A673 (cell line): Measurements from ENCODE around the gene P4HB. TPM values are rescaled to one million over a fixed set of nuclear protein-coding genes. Genes with fewer than 3 reads are reported as not detected.

Source experiments
- BruUV-seq: library from RNA; stranded (reverse); fragments of 400-500 nt; replicated peaks from 2 replicates; lab custom pipeline; 2021; lab: Mats Ljungman, UMichigan
- CTCF ChIA-PET: fragments of 300-600 bp; sonication (Branson Sonifier 250); formaldehyde crosslinking; loops from one replicate; lab custom pipeline; 2022; ENCODE audit warnings: antibody characterized with exemption; lab: Charles Lee
- POLR2A ChIA-PET: fragments of 300-600 bp; sonication (Branson Sonifier 250); formaldehyde crosslinking; loops from one replicate; lab custom pipeline; 2022; ENCODE audit warnings: antibody characterized with exemption; ENCODE audit not compliant: low non-redundant PET; lab: Charles Lee
- DNase-seq: peaks from one replicate; pipeline ENCODE4 v3.0.0-alpha.2; 2015; ENCODE audit warnings: low spot score
- H3K27ac ChIP-seq: fragments of 200-600 bp; sonication (generic); 2 replicates; pipeline ENCODE4 v1.5.1; 2016; ENCODE audit warnings: mixed run types, low read depth, mild to moderate bottlenecking, mixed read lengths, antibody characterized with exemption, low read length; ENCODE audit not compliant: poor library complexity, severe bottlenecking
- H3K27me3 ChIP-seq: fragments of 200-600 bp; sonication (generic); replicated peaks from 2 replicates; pipeline ENCODE4 v1.6.1; 2017; ENCODE audit warnings: mixed run types, low read depth, mild to moderate bottlenecking, mixed read lengths, antibody characterized with exemption, low read length; ENCODE audit not compliant: insufficient read depth, poor library complexity
- H3K36me3 ChIP-seq: fragments of 200-600 bp; sonication (generic); 2 replicates; pipeline ENCODE4 v1.6.1; 2016; ENCODE audit warnings: mixed run types, mild to moderate bottlenecking, mixed read lengths, antibody characterized with exemption, low read length; ENCODE audit not compliant: insufficient read depth, poor library complexity, severe bottlenecking
- H3K4me1 ChIP-seq: fragments of 200-600 bp; sonication (generic); 2 replicates; pipeline ENCODE4 v1.6.1; 2017; ENCODE audit warnings: mixed run types, mild to moderate bottlenecking, mixed read lengths, antibody characterized with exemption, low read length; ENCODE audit not compliant: insufficient read depth, poor library complexity, severe bottlenecking
- H3K4me3 ChIP-seq: fragments of 200-600 bp; sonication (generic); 2 replicates; pipeline ENCODE4 v1.5.1; 2016; ENCODE audit warnings: low read depth, mixed run types, mild to moderate bottlenecking, mixed read lengths, low read length; ENCODE audit not compliant: poor library complexity, severe bottlenecking
- H3K9me3 ChIP-seq: fragments of 200-600 bp; sonication (generic); 2 replicates; pipeline ENCODE4 v1.6.1; 2016; ENCODE audit warnings: mixed run types, low read depth, mild to moderate bottlenecking, mixed read lengths, antibody characterized with exemption, low read length; ENCODE audit not compliant: poor library complexity, severe bottlenecking
- EZH2 ChIP-seq: fragments of 200-600 bp; sonication (generic); IDR thresholded peaks from 2 replicates; pipeline ENCODE4 v1.6.1; 2017; ENCODE audit warnings: borderline replicate concordance, low read depth, mild to moderate bottlenecking, mixed read lengths, antibody characterized with exemption, low read length; ENCODE audit not compliant: poor library complexity, severe bottlenecking
- intact Hi-C: fragments of 100-400 bp; cut with micrococcal nuclease; formaldehyde crosslinking; loops from one replicate; pipeline ENCODE4 v1.10.0; 2022; ENCODE audit not compliant: unreplicated experiment
- total RNA-seq: library from RNA; stranded (reverse); gene quantifications from 2 replicates; pipeline ENCODE4 v1.2.3, GENCODE V29; 2021
- TF ChIP-seq, protein P1 (sequence below): fragments of 300-800, 200-600 bp; sonication (generic); conservative IDR thresholded peaks from 2 replicates; pipeline ENCODE4 v1.5.1; 2017; ENCODE audit warnings: low read depth, mild to moderate bottlenecking, antibody characterized with exemption, low read length, moderate library complexity, mixed read lengths

P4HB gene
- total RNA-seq, 1 experiment from 2014 or later, result 503 TPM

DNA sequence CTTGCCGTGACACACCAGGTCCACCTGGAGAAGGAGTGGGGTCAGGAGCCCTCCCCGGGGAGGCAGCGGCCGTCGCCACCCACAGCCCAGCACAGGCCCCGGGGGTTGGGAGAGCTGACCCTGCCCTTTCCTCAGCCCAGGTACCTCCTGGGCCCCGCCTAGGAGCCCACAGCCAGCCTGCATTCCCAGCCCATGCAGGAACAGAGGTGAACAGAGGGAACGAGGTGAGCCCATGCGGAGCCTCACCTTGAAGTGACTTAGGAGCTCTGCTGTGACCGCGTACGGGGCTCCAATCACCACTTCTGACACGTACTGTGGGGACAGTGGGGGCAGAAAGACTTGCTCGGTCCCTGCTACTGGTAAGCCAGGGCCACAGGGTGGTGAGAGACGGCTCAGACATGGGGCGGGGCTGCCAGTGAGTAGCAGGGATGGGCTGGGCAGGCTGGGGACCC lies 45.1 kb upstream of the P4HB start:
- H3K36me3 ChIP-seq, result peaks cover 30% of the 10 kb centered on the region
- no peaks in the 10 kb centered on the region for H3K27me3 ChIP-seq
- peaks cover 10% of the 10 kb centered on the region for H3K4me1 ChIP-seq
- no peak overlapping the region for H3K4me3 ChIP-seq
- BruUV-seq, result no TSS peak
- no peak for DNase-seq
- TF ChIP-seq, protein P1, sequence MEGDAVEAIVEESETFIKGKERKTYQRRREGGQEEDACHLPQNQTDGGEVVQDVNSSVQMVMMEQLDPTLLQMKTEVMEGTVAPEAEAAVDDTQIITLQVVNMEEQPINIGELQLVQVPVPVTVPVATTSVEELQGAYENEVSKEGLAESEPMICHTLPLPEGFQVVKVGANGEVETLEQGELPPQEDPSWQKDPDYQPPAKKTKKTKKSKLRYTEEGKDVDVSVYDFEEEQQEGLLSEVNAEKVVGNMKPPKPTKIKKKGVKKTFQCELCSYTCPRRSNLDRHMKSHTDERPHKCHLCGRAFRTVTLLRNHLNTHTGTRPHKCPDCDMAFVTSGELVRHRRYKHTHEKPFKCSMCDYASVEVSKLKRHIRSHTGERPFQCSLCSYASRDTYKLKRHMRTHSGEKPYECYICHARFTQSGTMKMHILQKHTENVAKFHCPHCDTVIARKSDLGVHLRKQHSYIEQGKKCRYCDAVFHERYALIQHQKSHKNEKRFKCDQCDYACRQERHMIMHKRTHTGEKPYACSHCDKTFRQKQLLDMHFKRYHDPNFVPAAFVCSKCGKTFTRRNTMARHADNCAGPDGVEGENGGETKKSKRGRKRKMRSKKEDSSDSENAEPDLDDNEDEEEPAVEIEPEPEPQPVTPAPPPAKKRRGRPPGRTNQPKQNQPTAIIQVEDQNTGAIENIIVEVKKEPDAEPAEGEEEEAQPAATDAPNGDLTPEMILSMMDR, result no peak
- TF ChIP-seq EZH2, result no peak
- ChIA-PET POLR2A (no interaction called here), CTCF (no interaction called here)
- no peaks in the 10 kb centered on the region for H3K9me3 ChIP-seq
- intact Hi-C loops, result no loop called here
- no peak overlapping the region for H3K27ac ChIP-seq

DNA sequence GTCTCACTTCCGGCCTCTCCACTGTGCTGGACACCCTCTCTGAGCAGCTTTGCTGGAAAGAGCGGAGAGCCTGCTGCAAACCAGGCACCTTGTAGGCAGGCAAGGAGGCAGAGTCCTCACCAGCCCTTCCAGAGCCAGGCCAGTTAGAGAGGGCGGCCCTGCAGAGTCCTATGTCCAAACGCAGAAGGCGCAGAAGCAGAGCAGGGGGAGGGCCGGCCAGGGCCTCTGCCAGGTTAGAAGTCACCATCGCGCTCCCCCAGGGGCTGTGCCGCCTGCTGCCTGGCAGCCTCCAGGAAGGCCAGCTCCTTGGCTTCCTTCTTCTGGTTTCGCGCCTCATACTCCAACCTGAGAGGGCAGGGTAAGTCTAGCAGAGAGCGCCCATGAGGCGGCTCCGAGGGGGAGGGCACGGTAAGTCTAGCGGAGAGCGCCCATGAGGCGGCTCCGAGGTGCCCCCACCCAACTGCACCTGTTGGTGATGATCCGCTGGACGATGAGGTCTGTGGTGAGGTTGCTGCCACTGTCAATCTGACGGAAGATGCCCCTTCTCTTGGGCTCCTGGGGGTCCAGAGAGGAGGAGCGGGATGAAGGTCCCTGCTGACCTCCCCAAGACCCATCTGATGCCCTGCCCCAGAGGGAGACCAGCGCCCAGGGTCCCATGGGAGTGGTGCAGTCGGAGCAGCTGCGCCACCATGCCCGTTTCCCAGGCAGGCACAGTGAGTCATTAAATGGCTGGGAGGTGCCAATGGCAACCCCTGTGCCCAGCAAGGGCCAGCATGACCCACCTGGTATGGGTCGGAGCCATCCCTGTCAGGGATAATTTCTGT lies 44.5 kb upstream of the P4HB start:
- H3K36me3 ChIP-seq, result peaks cover 33% of the 10 kb centered on the region
- intact Hi-C loops, result no loop called here
- H3K4me1 ChIP-seq, result peaks cover 5% of the 10 kb centered on the region
- no peak overlapping the region for H3K4me3 ChIP-seq
- BruUV-seq, result TSS peak; percentile 33
- H3K9me3 ChIP-seq, result no peaks in the 10 kb centered on the region
- H3K27ac ChIP-seq, result no peak overlapping the region
- DNase-seq, result no peak
- POLR2A ChIA-PET, result no interaction called here
- CTCF ChIA-PET, result no interaction called here
- no peaks in the 10 kb centered on the region for H3K27me3 ChIP-seq
- no peak for TF ChIP-seq EZH2
- TF ChIP-seq, protein P1, result no peak

DNA sequence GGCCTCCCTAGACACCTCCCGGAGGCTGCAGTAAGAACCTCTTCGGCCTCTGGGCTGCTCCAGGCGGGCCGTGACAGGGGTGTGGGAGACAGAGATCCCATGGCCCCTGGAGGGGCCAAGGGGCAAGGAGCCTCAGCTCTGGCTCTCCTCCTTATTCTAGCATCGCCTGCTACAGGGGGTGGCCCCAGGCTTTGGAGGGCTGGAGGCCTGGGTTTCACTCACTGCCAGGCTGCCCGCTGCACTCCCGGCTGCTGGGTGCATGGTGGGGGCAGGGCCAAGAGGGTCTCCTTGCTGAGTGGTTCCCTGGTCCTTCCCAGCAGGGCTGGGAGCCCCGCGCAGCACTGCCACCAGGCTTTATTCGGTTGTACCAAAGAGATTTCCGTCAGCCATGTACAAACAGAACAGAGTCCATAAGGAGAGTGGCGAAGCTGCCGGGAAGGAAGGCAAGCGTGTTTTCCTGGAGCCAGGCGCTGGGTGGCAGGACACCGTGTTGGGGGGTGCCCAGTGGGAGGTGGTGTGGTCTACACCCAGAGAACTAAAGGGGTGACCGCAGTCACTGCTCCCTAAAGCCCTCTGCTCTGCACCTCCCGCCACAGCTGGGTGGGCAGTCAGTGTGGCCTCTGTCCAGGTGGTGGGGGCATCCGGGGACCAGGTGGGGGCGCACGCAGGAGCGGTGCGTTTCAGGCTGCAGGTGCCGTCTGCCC lies 43.7 kb upstream of the P4HB start:
- no TSS peak for BruUV-seq
- intact Hi-C loops, result no loop called here
- no peaks in the 10 kb centered on the region for H3K27me3 ChIP-seq
- POLR2A ChIA-PET, result no interaction called here
- no peak for DNase-seq
- CTCF ChIA-PET, result no interaction called here
- peaks cover 6% of the 10 kb centered on the region for H3K4me1 ChIP-seq
- peaks cover 35% of the 10 kb centered on the region for H3K36me3 ChIP-seq
- TF ChIP-seq, protein P1, result no peak
- TF ChIP-seq EZH2, result no peak
- no peak overlapping the region for H3K4me3 ChIP-seq
- no peak overlapping the region for H3K27ac ChIP-seq
- H3K9me3 ChIP-seq, result no peaks in the 10 kb centered on the region
